ENCODE results near the gene ACP7.
"Not testable (repeated sequence)": the region's sequence is repeated elsewhere in the genome, so short reads cannot be mapped to it uniquely, and the experiment has no call there.

ACP7 gene

GRCh38 chr19:39128516-39129079 lies 44.4 kb downstream of the ACP7 start:
- in situ Hi-C loops (cut with MboI; ENCODE audit: low sequenced_read_pairs): no loop called here

GRCh38 chr19:39129116-39129515 lies 44.9 kb downstream of the ACP7 start:
- in situ Hi-C loops (cut with MboI; ENCODE audit: low sequenced_read_pairs): no loop called here

- in situ Hi-C loops (cut with MboI; ENCODE audit: low sequenced_read_pairs): no loop called here
These were observed 46.4 kb downstream of the ACP7 start for GRCh38 chr19:39130337-39131254.

- in situ Hi-C loops (cut with MboI; ENCODE audit: low sequenced_read_pairs): no loop called here
These were observed 47.1 kb downstream of the ACP7 start for GRCh38 chr19:39131255-39131755.

GRCh38 chr19:39132344-39132969 lies 48.3 kb downstream of the ACP7 start:
- in situ Hi-C loops (cut with MboI; ENCODE audit: low sequenced_read_pairs): no loop called here

- in situ Hi-C loops (cut with MboI; ENCODE audit: low sequenced_read_pairs): no loop called here
These were observed 49.5 kb downstream of the ACP7 start for GRCh38 chr19:39133431-39134270.

- in situ Hi-C loops (cut with MboI; ENCODE audit: low sequenced_read_pairs): no loop called here
These were observed 51.5 kb downstream of the ACP7 start for GRCh38 chr19:39135701-39136100.

GRCh38 chr19:39136225-39136940 lies 52.2 kb downstream of the ACP7 start:
- in situ Hi-C loops (cut with MboI; ENCODE audit: low sequenced_read_pairs): no loop called here

- in situ Hi-C loops (cut with MboI; ENCODE audit: low sequenced_read_pairs): no loop called here
These were observed 53.0 kb downstream of the ACP7 start for GRCh38 chr19:39137131-39137530.

GRCh38 chr19:39138221-39139211 lies 54.3 kb downstream of the ACP7 start:
- in situ Hi-C loops (cut with MboI; ENCODE audit: low sequenced_read_pairs): no loop called here

- in situ Hi-C loops (cut with MboI; ENCODE audit: low sequenced_read_pairs): no loop called here
These were observed 55.2 kb downstream of the ACP7 start for GRCh38 chr19:39139305-39139874.

- in situ Hi-C loops (cut with MboI; ENCODE audit: low sequenced_read_pairs): no loop called here
These were observed 55.8 kb downstream of the ACP7 start for GRCh38 chr19:39139971-39140453.

- in situ Hi-C loops (cut with MboI; ENCODE audit: low sequenced_read_pairs): no loop called here
These were observed 56.4 kb downstream of the ACP7 start for GRCh38 chr19:39140594-39140993.

GRCh38 chr19:39141929-39142328 lies 57.8 kb downstream of the ACP7 start:
- in situ Hi-C loops (cut with MboI; ENCODE audit: low sequenced_read_pairs): no loop called here

- in situ Hi-C loops (cut with MboI; ENCODE audit: low sequenced_read_pairs): no loop called here
These were observed 58.5 kb downstream of the ACP7 start for GRCh38 chr19:39142630-39143029.

- in situ Hi-C loops (cut with MboI; ENCODE audit: low sequenced_read_pairs): not testable (repeated sequence)
These were observed 59.7 kb downstream of the ACP7 start for GRCh38 chr19:39143757-39144289.

GRCh38 chr19:39144290-39145071 lies 60.3 kb downstream of the ACP7 start:
- in situ Hi-C loops (cut with MboI; ENCODE audit: low sequenced_read_pairs): no loop called here
